Trophoblast cell (in vitro differentiated cells and primary cell): ENCODE measurements around the gene RNF123.
A peak's percentile ranks its signal among the peaks of the same experiment; 100 is the strongest.

ENCODE experiments used
- DNase-seq, 2 donors: peaks; one replicate each; pipeline ENCODE4 v3.0.0-alpha.2; 2016
- H2AFZ ChIP-seq: 2 replicates; pipeline ENCODE4 v1.6.1; 2013; ENCODE audit warnings: low read length, moderate library complexity, mild to moderate bottlenecking; ENCODE audit not compliant: insufficient read depth, poor library complexity
- H2AK5ac ChIP-seq: 2 replicates; pipeline ENCODE4 v1.6.1; 2013; ENCODE audit warnings: mild to moderate bottlenecking, low read length
- H2BK120ac ChIP-seq: 2 replicates; pipeline ENCODE4 v1.6.1; 2013; ENCODE audit warnings: low read length, mild to moderate bottlenecking, moderate library complexity; ENCODE audit not compliant: insufficient read depth, poor library complexity
- H2BK12ac ChIP-seq: 2 replicates; pipeline ENCODE4 v1.6.1; 2013; ENCODE audit warnings: mild to moderate bottlenecking, low read length, moderate library complexity
- H2BK5ac ChIP-seq: 2 replicates; pipeline ENCODE4 v1.6.1; 2013; ENCODE audit warnings: low read length, low read depth, moderate library complexity, mild to moderate bottlenecking; ENCODE audit not compliant: poor library complexity
- H3K14ac ChIP-seq: 2 replicates; pipeline ENCODE4 v1.6.1; 2013; ENCODE audit warnings: mild to moderate bottlenecking, low read length
- H3K18ac ChIP-seq: 2 replicates; pipeline ENCODE4 v1.6.1; 2013; ENCODE audit warnings: mild to moderate bottlenecking, low read length
- H3K23ac ChIP-seq: 2 replicates; pipeline ENCODE4 v1.6.1; 2013; ENCODE audit warnings: low read length
- H3K27ac ChIP-seq: 2 replicates; pipeline ENCODE4 v1.5.1; 2013; ENCODE audit warnings: low read depth, mild to moderate bottlenecking, inconsistent platforms, low read length, moderate library complexity
- H3K27me3 ChIP-seq: 2 replicates; pipeline ENCODE4 v1.6.1; 2013; ENCODE audit warnings: inconsistent platforms, mild to moderate bottlenecking, low read length, moderate library complexity; ENCODE audit not compliant: insufficient read depth
- H3K36me3 ChIP-seq, 2 experiments: 1 replicate in 1 of 2; 2 replicates in 1 of 2; pipeline ENCODE4 v1.6.1; 2013; ENCODE audit warnings: low read length in 2 of 2, mild to moderate bottlenecking in 2 of 2, moderate library complexity in 1 of 2; ENCODE audit not compliant: insufficient read depth in 2 of 2, control insufficient read depth in 1 of 2
- H3K4ac ChIP-seq: 2 replicates; pipeline ENCODE4 v1.6.1; 2013; ENCODE audit warnings: low read depth, mild to moderate bottlenecking, low read length, moderate library complexity
- H3K4me1 ChIP-seq, 2 experiments: 1 replicate in 1 of 2; 2 replicates in 1 of 2; pipeline ENCODE4 v1.6.1; 2013; ENCODE audit warnings: low read length in 2 of 2, mild to moderate bottlenecking in 2 of 2, moderate library complexity in 1 of 2; ENCODE audit not compliant: insufficient read depth in 2 of 2, control insufficient read depth in 1 of 2
- H3K4me2 ChIP-seq: 2 replicates; pipeline ENCODE4 v1.6.1; 2013; ENCODE audit warnings: inconsistent platforms, mild to moderate bottlenecking, low read length, moderate library complexity
- H3K4me3 ChIP-seq: 2 replicates; pipeline ENCODE4 v1.5.1; 2013; ENCODE audit warnings: mild to moderate bottlenecking, low read depth, low read length, inconsistent platforms
- H3K79me1 ChIP-seq: one replicate; pipeline ENCODE4 v1.6.1; 2013; ENCODE audit warnings: low read length
- H3K79me2 ChIP-seq: 2 replicates; pipeline ENCODE4 v1.6.1; 2013; ENCODE audit warnings: low read length, mild to moderate bottlenecking; ENCODE audit not compliant: control insufficient read depth, insufficient read depth, poor library complexity
- H3K9ac ChIP-seq: 2 replicates; pipeline ENCODE4 v1.6.1; 2013; ENCODE audit warnings: mild to moderate bottlenecking, low read length
- H3K9me3 ChIP-seq: 2 replicates; pipeline ENCODE4 v1.6.1; 2013; ENCODE audit warnings: low read depth, mild to moderate bottlenecking, control low read depth, inconsistent platforms, low read length; ENCODE audit not compliant: insufficient read depth
- H4K12ac ChIP-seq: 2 replicates; pipeline ENCODE4 v1.6.1; 2013; ENCODE audit warnings: low read depth, mild to moderate bottlenecking, low read length, moderate library complexity
- H4K8ac ChIP-seq: 2 replicates; pipeline ENCODE4 v1.6.1; 2013; ENCODE audit warnings: low read depth, mild to moderate bottlenecking, low read length, moderate library complexity
- H4K91ac ChIP-seq: one replicate; pipeline ENCODE4 v1.6.1; 2013; ENCODE audit warnings: low read depth, mild to moderate bottlenecking, low read length, moderate library complexity
- WGBS: extraction: QIAGEN DNeasy Blood & Tissue Kit; methylation state at CpG from one replicate; pipeline ENCODE4 v1.1.7; 2013; ENCODE audit warnings: missing lambda C conversion rate; ENCODE audit not compliant: insufficient read length, insufficient coverage; ENCODE audit errors: extremely low coverage; 5-methylcytosine and 5-hydroxymethylcytosine counted together

RNF123 gene

DNA sequence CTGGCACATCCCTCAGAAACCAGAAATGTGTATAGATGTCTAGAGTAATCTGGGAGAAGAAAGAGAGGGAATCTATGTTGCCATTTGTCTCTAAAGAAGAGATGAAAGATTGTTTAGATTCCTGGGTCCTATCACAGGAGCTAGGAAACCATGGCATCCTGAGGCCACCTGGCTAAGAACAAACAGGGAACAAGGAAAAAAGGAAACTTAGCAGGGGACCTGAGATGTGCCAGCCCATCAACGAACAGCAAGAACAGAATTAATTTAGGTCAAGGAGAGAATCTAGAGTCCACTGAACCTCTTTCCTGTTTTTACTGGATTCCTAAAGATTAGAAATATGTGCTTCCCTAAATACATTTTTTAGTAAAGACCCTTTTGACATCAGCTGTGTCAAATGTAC is 66.7 kb downstream of the RNF123 start:
- H2AFZ ChIP-seq, result no peak overlapping the region
- no CpG with 5 or more reads among the region's 1 CpG for WGBS

DNA sequence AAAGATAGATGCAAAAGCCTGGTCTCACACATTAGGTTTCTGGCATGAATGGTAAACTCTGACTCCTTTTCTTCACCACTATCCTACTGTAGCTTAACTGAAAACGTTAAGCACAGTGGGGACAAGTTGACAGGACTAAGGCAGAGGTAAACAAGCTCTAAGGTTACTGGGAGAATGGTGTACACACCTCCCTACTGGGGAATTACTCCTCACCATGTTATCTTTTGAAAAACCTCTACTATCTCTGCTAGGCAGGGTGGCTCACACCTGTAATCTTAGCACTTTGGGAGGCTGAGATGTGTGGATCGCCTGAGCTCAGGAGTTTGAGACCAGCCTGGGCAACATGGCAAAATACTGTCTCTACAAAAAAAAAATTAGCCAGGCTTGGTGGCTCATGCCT is 67.8 kb downstream of the RNF123 start:
- no peak overlapping the region for H2BK12ac ChIP-seq
- H3K4me3 ChIP-seq, result no peak overlapping the region
- H3K23ac ChIP-seq, result no peak overlapping the region
- peaks cover 0 to 5% of the 10 kb centered on the region in 2 experiments for H3K36me3 ChIP-seq
- no peak overlapping the region for H3K9ac ChIP-seq
- H3K27ac ChIP-seq, result no peak overlapping the region
- H2AFZ ChIP-seq, result no peak overlapping the region
- H3K27me3 ChIP-seq, result no peaks in the 10 kb centered on the region
- no peak for DNase-seq
- H4K12ac ChIP-seq, result no peak overlapping the region
- H3K18ac ChIP-seq, result no peak overlapping the region
- H2BK5ac ChIP-seq, result no peak overlapping the region
- H2BK120ac ChIP-seq, result no peak overlapping the region
- no peaks in the 10 kb centered on the region for H3K9me3 ChIP-seq
- no peak overlapping the region for H2AK5ac ChIP-seq
- H3K4me1 ChIP-seq, result no peaks in the 10 kb centered on the region
- no peak overlapping the region for H3K4me2 ChIP-seq
- no peak overlapping the region for H3K14ac ChIP-seq
- H4K91ac ChIP-seq, result no peak overlapping the region
- peaks cover 3% of the 10 kb centered on the region for H3K79me2 ChIP-seq
- no peak overlapping the region for H3K4ac ChIP-seq
- H3K79me1 ChIP-seq, result no peaks in the 10 kb centered on the region
- no peak overlapping the region for H4K8ac ChIP-seq
- no CpG with 5 or more reads among the region's 2 CpGs for WGBS

More for the DNA sequence above, 66.7 kb downstream of the RNF123 start:
- DNase-seq, result no peak
- Histone ChIP-seq H3K18ac (no peak overlapping the region), H3K79me2 (no peaks in the 10 kb centered on the region), H3K27me3 (no peaks in the 10 kb centered on the region), H3K14ac (no peak overlapping the region), H3K4me1 (no peaks in the 10 kb centered on the region), H3K36me3 (no peaks in the 10 kb centered on the region), H3K9me3 (no peaks in the 10 kb centered on the region), H2BK5ac (no peak overlapping the region), H2BK12ac (no peak overlapping the region), H3K23ac (no peak overlapping the region), H3K27ac (no peak overlapping the region), H4K91ac (no peak overlapping the region), H3K4me3 (no peak overlapping the region), H4K8ac (no peak overlapping the region), H4K12ac (no peak overlapping the region), H3K9ac (no peak overlapping the region), H2AK5ac (no peak overlapping the region), H2BK120ac (no peak overlapping the region), H3K4ac (peak overlapping the region; percentile 14), H3K79me1 (no peaks in the 10 kb centered on the region), H3K4me2 (no peak overlapping the region)

DNA sequence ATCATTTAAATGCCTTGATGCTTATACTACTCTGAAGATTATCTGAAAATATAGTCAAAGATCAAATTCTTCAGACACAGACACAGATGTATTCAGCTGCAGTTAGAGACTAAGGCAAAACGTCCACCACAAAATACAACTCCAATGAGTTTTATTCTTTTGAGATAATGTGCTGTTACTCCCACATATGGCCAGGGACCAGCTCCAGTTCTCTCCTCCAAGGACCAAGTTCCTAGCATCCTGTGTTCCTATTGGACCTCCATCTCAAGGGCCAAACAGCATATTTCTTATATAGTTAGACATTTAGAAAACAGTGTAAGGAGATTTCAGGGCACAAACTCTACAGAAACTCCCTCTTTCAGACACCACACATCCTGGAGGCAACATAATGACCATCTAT is 69.9 kb downstream of the RNF123 start:
- no peak overlapping the region for H4K91ac ChIP-seq
- no peak overlapping the region for H2BK5ac ChIP-seq
- WGBS, result no CpG with 5 or more reads among the region's 1 CpG
- H3K4me2 ChIP-seq, result no peak overlapping the region
- H3K79me2 ChIP-seq, result peaks cover 3% of the 10 kb centered on the region
- H3K4ac ChIP-seq, result no peak overlapping the region
- H3K27ac ChIP-seq, result no peak overlapping the region
- no peak overlapping the region for H4K12ac ChIP-seq
- H2BK120ac ChIP-seq, result no peak overlapping the region
- no peaks in the 10 kb centered on the region for H3K79me1 ChIP-seq
- H2AK5ac ChIP-seq, result no peak overlapping the region
- H3K18ac ChIP-seq, result no peak overlapping the region
- no peaks in the 10 kb centered on the region for H3K27me3 ChIP-seq
- H3K4me1 ChIP-seq, result no peaks in the 10 kb centered on the region
- peaks cover 0 to 5% of the 10 kb centered on the region in 2 experiments for H3K36me3 ChIP-seq
- H2AFZ ChIP-seq, result no peak overlapping the region
- H2BK12ac ChIP-seq, result no peak overlapping the region
- DNase-seq, result no peak
- no peak overlapping the region for H3K9ac ChIP-seq
- H3K9me3 ChIP-seq, result no peaks in the 10 kb centered on the region
- no peak overlapping the region for H3K4me3 ChIP-seq
- no peak overlapping the region for H3K14ac ChIP-seq
- H4K8ac ChIP-seq, result no peak overlapping the region
- H3K23ac ChIP-seq, result no peak overlapping the region

DNA sequence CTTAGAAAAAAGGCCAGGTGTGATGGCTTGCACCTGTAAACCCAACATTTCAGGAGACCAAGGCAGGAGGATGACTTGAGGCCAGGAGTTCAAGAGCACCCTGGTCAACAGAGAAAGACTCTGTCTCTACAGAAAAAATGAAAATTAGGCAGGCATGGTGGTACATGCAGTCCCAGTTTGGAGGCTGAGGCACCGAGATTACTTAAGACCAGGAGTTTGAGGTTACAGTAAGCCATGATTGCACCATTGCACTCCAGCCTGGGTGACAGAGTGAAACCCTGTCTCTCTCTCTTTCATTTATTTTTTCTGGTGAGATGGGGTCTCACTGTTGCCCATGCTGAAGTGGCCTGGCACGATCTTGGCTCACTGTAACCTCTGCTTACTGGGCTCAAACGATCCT is 72.3 kb downstream of the RNF123 start:
- H3K14ac ChIP-seq, result no peak overlapping the region
- H3K79me2 ChIP-seq, result peaks cover 3% of the 10 kb centered on the region
- H2BK5ac ChIP-seq, result no peak overlapping the region
- H4K8ac ChIP-seq, result no peak overlapping the region
- no CpG with 5 or more reads among the region's 3 CpGs for WGBS
- H3K9me3 ChIP-seq, result no peaks in the 10 kb centered on the region
- H2BK120ac ChIP-seq, result no peak overlapping the region
- no peak overlapping the region for H3K4me3 ChIP-seq
- H3K23ac ChIP-seq, result no peak overlapping the region
- no peaks in the 10 kb centered on the region for H3K79me1 ChIP-seq
- no peaks in the 10 kb centered on the region for H3K27me3 ChIP-seq
- H2AFZ ChIP-seq, result no peak overlapping the region
- H3K27ac ChIP-seq, result no peak overlapping the region
- peaks cover 0 to 5% of the 10 kb centered on the region in 2 experiments for H3K36me3 ChIP-seq
- H4K12ac ChIP-seq, result no peak overlapping the region
- H2BK12ac ChIP-seq, result no peak overlapping the region
- H3K9ac ChIP-seq, result no peak overlapping the region
- DNase-seq, result peak; percentile 29 to 54
- no peak overlapping the region for H4K91ac ChIP-seq
- no peaks in the 10 kb centered on the region for H3K4me1 ChIP-seq
- H2AK5ac ChIP-seq, result no peak overlapping the region
- H3K4me2 ChIP-seq, result no peak overlapping the region
- H3K18ac ChIP-seq, result no peak overlapping the region
- H3K4ac ChIP-seq, result peak overlapping the region; percentile 79
